ENCODE data around the gene THEM4.

Gene THEM4

GRCh38 chr1:151909167-151910149, at the start of gene THEM4:
THEM4 (minus strand) TSS chr1:151909511; CDS start chr1:151909458, 53 bp downstream.
- Histone ChIP-seq H3K27me3 (ENCODE audit: control insufficient read depth, insufficient read depth, low read length) (no peaks in the 10 kb centered on the region), H3K27ac (ENCODE audit: low read length) (peak within 1 kb of the TSS; percentile 5), H3K9me3 (ENCODE audit: control insufficient read depth, insufficient read depth, low read length) (no peaks in the 10 kb centered on the region), H3K36me3 (ENCODE audit: control insufficient read depth, insufficient read depth, low read length) (peaks cover 3% of the 10 kb centered on the region; the same call in 1 of the 2 replicates), H3K4me3 (ENCODE audit: low read length) (peak within 1 kb of the TSS; percentile 52; the same call in 1 of the 2 replicates), H3K4me1 (ENCODE audit: control insufficient read depth, insufficient read depth, low read length) (peaks cover 1% of the 10 kb centered on the region; the same call in 1 of the 2 replicates)
- peak; percentile 90 for DNase-seq (ENCODE audit: low read depth, low spot score)
- WGBS (ENCODE audit: insufficient coverage, insufficient read length), result no CpG with 5 or more reads among the region's 73 CpGs

GRCh38 chr1:151958959-151959358, 49.6 kb upstream of the THEM4 start:
- Histone ChIP-seq H3K9me3 (ENCODE audit: control insufficient read depth, insufficient read depth, low read length) (no peaks in the 10 kb centered on the region), H3K4me1 (ENCODE audit: control insufficient read depth, insufficient read depth, low read length) (no peaks in the 10 kb centered on the region), H3K27me3 (ENCODE audit: control insufficient read depth, insufficient read depth, low read length) (no peaks in the 10 kb centered on the region), H3K4me3 (ENCODE audit: low read length) (no peak overlapping the region), H3K36me3 (ENCODE audit: control insufficient read depth, insufficient read depth, low read length) (no peaks in the 10 kb centered on the region), H3K27ac (ENCODE audit: low read length) (no peak overlapping the region)
- no peak for DNase-seq (ENCODE audit: low read depth, low spot score)
- no CpG with 5 or more reads among the region's 2 CpGs for WGBS (ENCODE audit: insufficient coverage, insufficient read length)

- no peaks in the 10 kb centered on the region for H3K27me3 ChIP-seq (ENCODE audit: control insufficient read depth, insufficient read depth, low read length)
- 100% methylated on average over 1 of the region's 3 CpGs for WGBS (ENCODE audit: insufficient coverage, insufficient read length)
- no peaks in the 10 kb centered on the region for H3K36me3 ChIP-seq (ENCODE audit: control insufficient read depth, insufficient read depth, low read length)
Observed at GRCh38 chr1:151956957-151957497, 47.7 kb upstream of the THEM4 start.

GRCh38 chr1:151953409-151954094, 44.2 kb upstream of the THEM4 start:
- Histone ChIP-seq H3K4me3 (ENCODE audit: low read length) (no peak overlapping the region), H3K27ac (ENCODE audit: low read length) (no peak overlapping the region), H3K4me1 (ENCODE audit: control insufficient read depth, insufficient read depth, low read length) (no peaks in the 10 kb centered on the region), H3K27me3 (ENCODE audit: control insufficient read depth, insufficient read depth, low read length) (no peaks in the 10 kb centered on the region), H3K36me3 (ENCODE audit: control insufficient read depth, insufficient read depth, low read length) (no peaks in the 10 kb centered on the region; the same call in 1 of the 2 replicates), H3K9me3 (ENCODE audit: control insufficient read depth, insufficient read depth, low read length) (no peaks in the 10 kb centered on the region)
- WGBS (ENCODE audit: insufficient coverage, insufficient read length), result no CpG with 5 or more reads among the region's 7 CpGs
- no peak for DNase-seq (ENCODE audit: low read depth, low spot score)

More at GRCh38 chr1:151956957-151957497, 47.7 kb upstream of the THEM4 start:
- Histone ChIP-seq H3K4me1 (ENCODE audit: control insufficient read depth, insufficient read depth, low read length) (no peaks in the 10 kb centered on the region), H3K27ac (ENCODE audit: low read length) (no peak overlapping the region), H3K9me3 (ENCODE audit: control insufficient read depth, insufficient read depth, low read length) (no peaks in the 10 kb centered on the region), H3K4me3 (ENCODE audit: low read length) (no peak overlapping the region)
- DNase-seq (ENCODE audit: low read depth, low spot score), result no peak

GRCh38 chr1:151952811-151953210, 43.5 kb upstream of the THEM4 start:
- Histone ChIP-seq H3K27ac (ENCODE audit: low read length) (no peak overlapping the region), H3K27me3 (ENCODE audit: control insufficient read depth, insufficient read depth, low read length) (no peaks in the 10 kb centered on the region), H3K9me3 (ENCODE audit: control insufficient read depth, insufficient read depth, low read length) (no peaks in the 10 kb centered on the region), H3K36me3 (ENCODE audit: control insufficient read depth, insufficient read depth, low read length) (no peaks in the 10 kb centered on the region; the same call in 1 of the 2 replicates), H3K4me1 (ENCODE audit: control insufficient read depth, insufficient read depth, low read length) (no peaks in the 10 kb centered on the region), H3K4me3 (ENCODE audit: low read length) (no peak overlapping the region)
- DNase-seq (ENCODE audit: low read depth, low spot score), result no peak
- WGBS (ENCODE audit: insufficient coverage, insufficient read length), result no CpG with 5 or more reads among the region's 1 CpG

- no peaks in the 10 kb centered on the region for H3K27me3 ChIP-seq (ENCODE audit: control insufficient read depth, insufficient read depth, low read length)
- H3K27ac ChIP-seq (ENCODE audit: low read length), result no peak overlapping the region
- no peak for DNase-seq (ENCODE audit: low read depth, low spot score)
- no peaks in the 10 kb centered on the region; the same call in 1 of the 2 replicates for H3K36me3 ChIP-seq (ENCODE audit: control insufficient read depth, insufficient read depth, low read length)
- no peak overlapping the region for H3K4me3 ChIP-seq (ENCODE audit: low read length)
- no peaks in the 10 kb centered on the region for H3K9me3 ChIP-seq (ENCODE audit: control insufficient read depth, insufficient read depth, low read length)
- WGBS (ENCODE audit: insufficient coverage, insufficient read length), result no CpG with 5 or more reads among the region's 18 CpGs
- no peaks in the 10 kb centered on the region for H3K4me1 ChIP-seq (ENCODE audit: control insufficient read depth, insufficient read depth, low read length)
Observed at GRCh38 chr1:151949371-151950193, 40.3 kb upstream of the THEM4 start.

GRCh38 chr1:151948506-151948905, 39.2 kb upstream of the THEM4 start:
- DNase-seq (ENCODE audit: low read depth, low spot score), result no peak
- H3K27ac ChIP-seq (ENCODE audit: low read length), result no peak overlapping the region
- no peak overlapping the region for H3K4me3 ChIP-seq (ENCODE audit: low read length)
- no peaks in the 10 kb centered on the region for H3K9me3 ChIP-seq (ENCODE audit: control insufficient read depth, insufficient read depth, low read length)
- no peaks in the 10 kb centered on the region; the same call in 1 of the 2 replicates for H3K36me3 ChIP-seq (ENCODE audit: control insufficient read depth, insufficient read depth, low read length)
- H3K4me1 ChIP-seq (ENCODE audit: control insufficient read depth, insufficient read depth, low read length), result no peaks in the 10 kb centered on the region
- no CpG with 5 or more reads among the region's 1 CpG for WGBS (ENCODE audit: insufficient coverage, insufficient read length)
- H3K27me3 ChIP-seq (ENCODE audit: control insufficient read depth, insufficient read depth, low read length), result no peaks in the 10 kb centered on the region

GRCh38 chr1:151947140-151947539, 37.8 kb upstream of the THEM4 start:
- Histone ChIP-seq H3K27ac (ENCODE audit: low read length) (no peak overlapping the region), H3K27me3 (ENCODE audit: control insufficient read depth, insufficient read depth, low read length) (no peaks in the 10 kb centered on the region), H3K9me3 (ENCODE audit: control insufficient read depth, insufficient read depth, low read length) (no peaks in the 10 kb centered on the region), H3K4me3 (ENCODE audit: low read length) (no peak overlapping the region), H3K4me1 (ENCODE audit: control insufficient read depth, insufficient read depth, low read length) (no peaks in the 10 kb centered on the region), H3K36me3 (ENCODE audit: control insufficient read depth, insufficient read depth, low read length) (no peaks in the 10 kb centered on the region; the same call in 1 of the 2 replicates)
- WGBS (ENCODE audit: insufficient coverage, insufficient read length), result no CpG with 5 or more reads among the region's 2 CpGs
- no peak for DNase-seq (ENCODE audit: low read depth, low spot score)

GRCh38 chr1:151945725-151946722, 36.7 kb upstream of the THEM4 start:
- Histone ChIP-seq H3K4me3 (ENCODE audit: low read length) (no peak overlapping the region), H3K36me3 (ENCODE audit: control insufficient read depth, insufficient read depth, low read length) (no peaks in the 10 kb centered on the region; the same call in 1 of the 2 replicates), H3K9me3 (ENCODE audit: control insufficient read depth, insufficient read depth, low read length) (no peaks in the 10 kb centered on the region), H3K4me1 (ENCODE audit: control insufficient read depth, insufficient read depth, low read length) (no peaks in the 10 kb centered on the region), H3K27ac (ENCODE audit: low read length) (no peak overlapping the region), H3K27me3 (ENCODE audit: control insufficient read depth, insufficient read depth, low read length) (no peaks in the 10 kb centered on the region)
- no CpG with 5 or more reads among the region's 10 CpGs for WGBS (ENCODE audit: insufficient coverage, insufficient read length)
- DNase-seq (ENCODE audit: low read depth, low spot score), result peak; percentile 67

Measured in iPS DF 6.9 (cell line).